Kasumi-1 (cell line): ENCODE measurements around the gene PRR23C.

ENCODE experiments used
- DNase-seq, 2 experiments: peaks; one replicate each; lab custom pipeline; 2025; lab: John Stamatoyannopoulos, UW

The PRR23C gene

GRCh38 chr3:138995706-138996105 is 49.0 kb downstream of the PRR23C start:
- no peak for DNase-seq
